Effector CD8-positive, alpha-beta T cell (primary cell): ENCODE data around the gene FXYD2.

ENCODE experiments used
- DNase-seq: peaks from one replicate; lab custom pipeline; 2025; lab: John Stamatoyannopoulos, UW

FXYD2 gene

DNA sequence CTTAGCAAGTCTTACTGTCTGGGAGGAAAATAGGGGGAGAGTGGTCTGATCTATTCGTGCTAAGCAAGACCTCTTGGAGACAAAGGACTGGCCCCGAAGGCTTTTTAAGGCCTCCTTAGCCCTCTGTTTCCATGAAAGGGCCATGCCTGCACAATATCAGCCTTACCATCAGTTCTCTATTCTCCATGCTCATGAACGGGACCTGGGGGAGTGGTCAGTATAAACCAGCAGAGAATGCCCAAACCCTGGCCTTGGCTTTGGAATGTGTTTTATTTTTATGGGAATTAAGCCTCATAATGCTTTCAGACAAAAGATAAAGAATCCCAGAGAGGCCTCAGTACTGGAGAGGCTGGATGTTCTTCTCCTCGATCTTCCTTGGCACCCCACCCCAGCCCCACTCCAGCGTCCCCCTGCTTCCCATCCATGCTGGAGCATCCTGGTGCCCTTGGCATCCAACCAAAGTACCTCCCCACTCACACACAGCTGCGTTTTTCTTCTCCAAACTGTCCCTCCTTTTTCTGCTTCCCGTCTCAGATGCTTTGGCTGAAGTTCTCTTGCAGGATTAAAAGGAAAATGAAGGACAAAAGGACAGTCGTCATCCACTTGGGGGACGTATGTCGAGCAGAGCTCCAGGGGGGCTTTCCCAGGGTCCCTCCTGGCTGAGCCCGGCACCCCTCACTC lies 33.3 kb upstream of the FXYD2 start:
- DNase-seq: no peak

DNA sequence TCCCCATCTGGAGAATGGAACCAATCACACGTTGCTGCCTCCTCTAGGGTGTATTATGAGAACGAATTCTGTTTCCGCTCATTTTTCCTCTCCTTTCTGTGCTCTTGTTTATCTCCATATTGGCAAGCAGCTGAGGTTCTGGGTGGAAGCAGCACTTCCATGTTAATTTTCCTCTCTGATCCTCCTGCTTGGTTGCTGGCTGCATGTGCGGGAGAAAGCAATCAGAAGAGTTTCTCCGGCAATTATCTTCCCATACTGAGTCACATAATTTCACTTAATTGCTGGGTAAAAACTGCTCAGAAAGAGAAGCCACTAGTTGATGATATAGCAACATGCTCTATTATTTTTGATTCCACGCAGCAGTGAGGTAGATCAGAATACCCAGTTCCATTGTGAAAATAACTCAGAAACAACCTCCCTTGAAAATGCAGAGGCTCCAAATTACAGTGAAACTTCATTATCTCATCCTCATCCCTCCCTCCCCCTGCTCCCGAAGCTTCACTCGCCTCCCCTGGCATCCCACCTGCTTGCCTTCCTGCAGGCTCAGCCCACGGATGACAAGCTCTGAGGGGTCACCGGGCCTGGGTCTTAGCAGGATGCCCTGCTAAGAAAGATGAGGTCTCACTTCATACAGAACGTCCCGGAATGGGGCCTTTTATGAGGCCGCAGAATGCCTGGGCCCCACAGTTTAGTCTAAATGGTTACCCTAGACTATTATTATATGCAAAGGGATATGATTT lies 31.5 kb upstream of the FXYD2 start:
- DNase-seq: no peak

DNA sequence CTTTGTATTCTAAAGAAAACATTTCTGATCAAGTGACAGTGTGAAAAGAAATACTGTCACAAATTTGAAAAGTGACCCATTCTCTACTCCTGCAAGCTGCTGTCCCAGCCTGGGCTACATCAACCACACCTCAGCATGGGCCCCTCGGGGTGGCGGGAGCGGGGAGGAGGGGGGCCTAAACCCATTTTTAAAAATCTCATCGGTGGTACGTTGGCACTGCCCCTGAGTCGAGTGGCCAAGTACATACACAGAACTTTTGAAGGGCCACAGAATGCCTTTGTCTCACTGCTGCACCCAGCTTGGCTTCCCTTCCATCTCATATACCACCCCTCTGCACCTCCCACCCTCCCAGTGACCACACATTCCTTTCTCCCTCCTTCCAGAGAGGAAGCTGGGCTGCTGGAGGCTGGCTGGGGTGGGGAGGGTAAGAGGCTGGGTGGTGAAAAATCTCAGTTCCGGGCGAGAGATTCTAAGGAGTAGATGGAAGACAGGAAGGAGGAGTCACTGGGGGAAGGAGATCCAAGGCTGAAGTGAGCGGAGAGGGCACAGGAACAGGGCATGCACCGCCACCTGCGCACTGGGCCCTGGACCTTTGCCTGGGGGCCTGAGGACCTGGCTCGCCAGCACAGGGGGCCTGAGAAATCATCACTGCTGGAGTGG lies 30.8 kb upstream of the FXYD2 start:
- no peak for DNase-seq

DNA sequence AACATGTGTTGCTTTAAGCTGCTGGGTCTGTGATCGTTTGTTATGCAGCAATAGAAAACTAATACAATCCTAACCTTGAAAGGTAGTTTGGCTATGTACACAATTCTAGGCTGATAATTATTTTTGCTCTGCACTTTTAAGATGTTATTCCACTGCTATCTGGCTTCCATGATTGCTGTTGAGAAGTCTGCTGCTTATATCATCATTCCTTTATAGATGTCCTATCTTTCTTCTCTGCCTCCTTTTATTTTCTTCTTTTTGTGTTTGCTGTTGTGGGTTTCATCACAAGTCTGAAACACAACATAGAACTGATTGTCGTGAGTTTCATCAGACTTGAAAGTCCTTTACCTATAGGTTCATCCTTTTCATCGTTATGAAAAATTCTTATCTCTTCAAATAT lies 27.8 kb upstream of the FXYD2 start:
- no peak for DNase-seq

DNA sequence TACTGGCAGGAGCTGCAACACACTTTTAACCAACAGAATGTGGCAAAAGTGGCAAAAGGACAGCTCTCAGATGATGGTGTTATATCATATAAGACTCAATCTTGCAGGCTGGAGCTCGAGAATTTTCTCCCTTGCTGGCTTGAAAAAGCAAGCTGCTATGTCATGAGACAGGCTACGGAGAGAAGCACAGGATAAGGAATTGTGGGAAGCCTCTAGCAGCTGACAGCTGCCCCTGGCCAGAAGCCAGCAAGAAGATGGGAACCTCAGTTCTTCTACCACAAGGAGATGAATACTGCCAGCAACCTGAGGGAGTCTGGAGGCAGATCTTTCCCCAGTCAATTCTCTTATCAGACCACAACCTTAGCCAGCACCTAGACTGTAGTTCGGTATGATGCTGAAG lies 27.3 kb upstream of the FXYD2 start:
- no peak for DNase-seq

DNA sequence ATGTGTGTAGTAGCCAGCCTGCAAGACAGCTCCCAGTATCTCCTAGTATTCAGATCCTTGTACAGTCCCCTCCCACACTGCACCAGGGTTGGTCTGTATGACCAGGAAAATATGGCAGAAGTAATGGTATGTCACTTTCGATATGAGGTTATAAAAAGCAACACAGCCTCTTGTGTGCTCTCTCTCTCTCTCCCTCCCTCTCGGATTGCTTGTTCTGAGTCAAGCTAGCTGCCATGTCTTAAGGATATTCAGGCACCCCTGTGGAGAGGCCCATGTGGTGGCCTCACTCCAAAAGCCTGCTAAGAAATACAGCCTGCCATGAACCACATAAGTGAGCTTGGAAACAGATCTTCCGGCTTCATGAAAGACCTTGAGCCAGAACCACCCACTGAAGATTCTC lies 26.6 kb upstream of the FXYD2 start:
- DNase-seq: no peak

DNA sequence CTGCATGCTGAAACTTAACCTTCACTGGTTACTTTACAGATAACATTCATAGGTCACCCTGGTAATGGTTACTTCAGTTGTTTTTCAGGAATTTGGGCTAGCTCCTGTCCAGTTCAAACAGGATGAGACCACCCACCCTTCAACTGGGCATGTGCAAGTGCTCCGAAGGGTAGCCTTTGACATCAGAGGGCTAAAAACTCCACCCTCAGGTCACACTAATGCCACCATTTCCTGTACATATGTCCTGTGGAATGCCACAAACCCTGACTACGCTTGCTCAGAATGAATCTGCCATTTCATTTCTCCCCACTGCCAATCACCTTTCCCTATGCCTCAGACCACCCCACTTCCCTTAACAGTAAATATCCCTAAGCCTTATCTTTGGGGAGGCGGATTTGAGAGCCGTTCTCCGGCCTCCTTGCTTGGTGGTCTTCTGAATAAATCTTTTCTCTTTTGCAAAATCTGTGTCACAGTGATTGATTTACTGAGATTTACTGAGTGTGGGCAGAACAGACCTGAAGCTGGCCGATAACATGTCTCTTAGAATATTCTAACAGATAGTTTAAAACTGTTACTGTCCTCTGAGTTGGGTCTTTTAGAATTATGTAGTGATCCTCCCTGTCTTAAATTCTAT lies 25.4 kb upstream of the FXYD2 start:
- no peak for DNase-seq

DNA sequence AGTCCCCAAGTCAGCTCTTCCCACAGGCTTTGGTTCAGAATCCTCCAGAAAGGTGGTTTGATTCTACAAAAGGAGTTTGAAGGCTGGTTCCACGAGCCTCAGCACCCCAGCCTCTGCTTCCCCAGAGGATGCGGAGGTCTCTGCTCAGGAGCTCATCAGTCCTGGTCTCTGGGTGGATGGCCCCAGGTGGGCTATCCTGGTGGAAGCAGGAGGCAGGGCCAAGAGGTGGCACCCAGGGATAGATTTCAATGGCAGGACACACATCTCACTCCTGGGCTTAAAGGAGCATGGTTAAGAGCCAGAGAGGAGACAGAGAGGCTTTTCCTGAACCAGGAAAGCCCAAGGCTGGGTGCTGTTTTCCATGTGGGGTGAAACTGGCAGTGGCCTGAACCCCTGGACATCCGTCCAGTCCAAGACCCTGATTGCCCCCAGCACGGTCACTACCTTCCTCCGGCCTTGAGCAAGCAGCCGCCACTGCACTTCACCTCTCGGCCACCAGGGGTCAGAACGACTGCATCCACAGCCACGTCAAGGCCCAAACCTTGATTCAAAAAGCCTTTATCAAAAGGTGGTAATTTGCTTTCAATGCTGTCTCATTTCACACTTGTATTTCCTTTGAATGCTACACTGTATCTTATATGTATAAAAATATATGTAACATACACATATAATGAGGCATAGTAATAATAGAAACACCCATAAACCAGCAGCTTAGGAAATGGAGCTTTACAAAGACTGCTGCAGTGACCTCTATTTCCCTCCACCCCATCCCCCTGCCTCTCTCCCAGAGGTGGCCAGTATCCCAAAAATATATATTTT lies 19.3 kb upstream of the FXYD2 start:
- DNase-seq: peak; percentile 68

DNA sequence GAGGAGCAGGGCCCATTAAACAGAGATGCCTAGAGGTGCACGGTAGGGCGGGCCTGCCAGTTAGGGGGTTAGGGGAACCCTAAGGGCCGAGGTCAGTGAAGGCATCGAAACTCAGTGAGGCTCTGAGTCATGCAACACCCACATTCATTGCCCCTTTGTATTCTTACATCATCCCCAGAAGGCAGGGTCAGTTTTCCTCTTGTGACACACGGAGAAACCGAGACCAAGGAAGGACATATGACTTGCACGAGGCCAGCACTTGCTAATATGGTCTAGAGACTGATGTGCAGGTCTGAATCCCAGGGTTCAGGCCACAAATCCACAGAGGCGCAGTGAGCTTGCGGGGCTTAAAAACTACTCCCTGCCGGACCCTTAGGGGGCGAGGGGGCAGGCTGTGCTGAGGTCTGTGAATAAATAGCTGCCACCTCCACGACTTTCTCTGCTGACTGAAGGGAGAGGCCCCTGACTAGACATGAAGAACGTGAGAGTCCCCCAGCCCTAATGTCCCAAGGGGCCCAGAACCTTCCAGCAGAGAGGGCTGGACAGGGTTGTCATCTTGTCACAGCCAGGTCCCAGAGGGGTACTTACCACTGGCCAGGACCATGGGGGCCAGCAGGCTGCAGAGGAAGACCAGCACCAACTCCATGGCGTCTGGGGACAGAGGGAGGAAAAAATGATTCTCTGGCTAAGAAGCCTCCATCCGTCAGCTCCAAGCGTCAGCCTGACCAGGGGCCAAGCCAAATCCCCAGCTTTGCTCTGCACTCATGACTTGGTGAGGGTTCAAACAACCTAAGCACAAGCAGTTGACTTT lies 17.8 kb upstream of the FXYD2 start:
- DNase-seq: no peak

DNA sequence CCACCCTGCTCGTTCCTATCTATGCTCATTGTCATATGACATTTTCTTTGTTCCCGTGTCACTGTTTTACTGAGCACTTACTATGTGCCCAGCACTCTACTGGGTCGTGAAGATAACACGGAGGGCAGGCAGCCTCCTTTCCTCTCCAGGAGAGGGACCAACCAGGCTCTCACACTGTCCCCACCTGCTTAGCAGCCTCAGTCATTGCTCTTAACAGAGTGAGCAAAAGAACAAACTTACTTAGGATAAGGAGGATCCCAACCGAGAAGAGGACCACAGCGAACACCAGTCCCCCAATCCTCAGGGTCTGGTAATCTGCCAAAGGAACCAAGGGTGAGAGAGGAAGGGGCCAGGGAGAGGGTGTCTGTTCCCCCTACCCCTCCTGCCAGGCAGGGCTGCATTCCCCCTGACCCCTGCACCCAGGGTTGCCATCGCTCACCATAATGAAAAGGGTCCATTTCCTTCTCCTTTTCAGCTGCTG lies 17.0 kb upstream of the FXYD2 start:
- DNase-seq: no peak

DNA sequence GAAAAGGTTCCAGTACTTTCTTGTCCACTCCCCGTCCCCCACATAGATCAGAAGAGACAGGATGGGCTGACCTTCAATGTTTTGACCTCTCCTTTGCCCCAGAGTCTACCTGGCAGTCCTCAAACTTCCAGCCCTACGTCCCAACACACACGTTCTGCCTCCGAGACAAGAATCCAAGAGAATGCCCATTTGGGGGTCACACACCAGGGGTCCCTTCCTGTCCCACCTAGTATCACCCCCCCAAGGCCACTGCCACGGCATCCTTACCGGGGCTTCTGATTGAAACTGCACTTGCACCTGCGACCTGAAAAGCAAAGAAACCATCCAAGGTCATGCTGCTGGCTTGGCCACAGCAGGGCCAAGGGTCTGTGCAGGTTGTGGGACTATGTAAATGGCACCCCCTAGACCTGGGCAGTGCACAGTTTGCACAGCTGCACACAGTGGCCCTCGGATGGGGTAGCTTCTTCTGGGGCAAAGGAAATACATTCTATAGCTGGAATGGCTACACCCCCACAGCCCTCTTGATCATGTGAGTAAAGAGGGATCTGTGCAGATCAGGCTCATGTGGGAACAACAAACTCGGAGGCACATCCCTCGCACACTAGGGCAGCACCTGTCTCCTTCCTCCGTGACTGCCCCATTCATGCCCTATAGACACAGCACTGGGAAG lies 16.5 kb upstream of the FXYD2 start:
- no peak for DNase-seq

DNA sequence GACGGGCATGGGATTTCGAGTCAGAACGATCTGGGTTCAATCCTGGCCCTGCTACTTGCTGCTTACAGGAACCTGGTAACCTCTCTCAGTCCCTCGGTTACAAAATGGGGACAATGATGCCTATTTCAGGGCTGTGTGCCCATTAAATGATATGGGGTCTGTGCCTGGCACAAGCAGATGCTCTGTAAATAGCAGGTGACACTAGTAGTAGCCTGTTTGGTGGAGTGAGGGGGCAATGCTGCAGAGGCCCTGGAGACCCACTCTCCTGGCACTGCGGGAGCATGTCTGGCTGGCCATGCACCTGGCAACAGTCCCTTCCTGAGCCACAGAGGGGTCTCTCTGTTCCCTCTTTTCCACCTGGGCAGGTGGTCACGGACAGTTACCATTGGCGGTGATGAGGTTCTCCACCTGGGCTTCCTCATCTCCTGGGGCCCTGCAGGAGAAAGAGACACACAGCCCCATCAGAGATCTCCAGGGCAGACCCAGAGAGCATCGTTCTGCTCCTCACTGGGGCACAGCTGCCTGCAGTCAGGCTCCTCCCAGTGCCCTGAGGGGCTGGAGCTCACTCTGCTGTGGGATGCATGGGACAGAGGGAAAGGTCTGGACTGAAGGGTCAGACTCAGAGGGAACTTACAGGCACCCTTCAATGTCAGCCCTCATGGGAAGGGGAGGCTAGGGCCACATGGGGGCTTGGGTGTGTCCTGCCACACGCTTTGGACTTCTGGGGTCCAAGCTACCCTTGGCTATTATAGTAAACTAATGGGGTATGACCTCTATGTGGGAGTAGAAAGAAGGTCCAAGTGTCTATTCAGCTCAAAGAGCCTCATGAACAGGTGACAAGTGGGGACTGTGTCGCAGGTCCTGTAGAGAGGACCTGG lies 15.6 kb upstream of the FXYD2 start:
- DNase-seq: no peak

DNA sequence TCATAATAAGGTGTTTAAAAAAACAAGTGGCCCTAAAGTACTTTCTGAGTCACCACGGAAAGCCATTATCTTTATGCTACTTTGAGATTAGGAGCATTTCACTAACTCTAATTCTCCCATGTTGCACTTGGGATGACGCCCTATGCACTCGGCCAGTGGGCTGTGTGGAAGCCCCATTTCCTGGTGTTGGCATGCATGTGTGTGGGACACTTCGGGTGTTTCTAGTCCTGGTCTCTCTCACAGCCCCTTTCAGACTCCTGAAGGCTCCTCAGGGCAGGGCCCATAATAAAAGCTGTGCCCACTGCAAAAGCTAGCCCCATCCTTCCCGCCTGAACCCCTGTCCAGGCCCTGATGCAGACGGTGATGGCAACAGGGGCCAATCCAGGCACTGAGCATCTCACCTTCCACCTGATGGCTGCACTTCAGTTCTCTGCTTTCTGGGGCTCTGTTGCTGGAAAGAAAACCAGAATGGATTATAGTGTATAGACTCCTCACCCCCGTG lies 14.9 kb upstream of the FXYD2 start:
- no peak for DNase-seq

DNA sequence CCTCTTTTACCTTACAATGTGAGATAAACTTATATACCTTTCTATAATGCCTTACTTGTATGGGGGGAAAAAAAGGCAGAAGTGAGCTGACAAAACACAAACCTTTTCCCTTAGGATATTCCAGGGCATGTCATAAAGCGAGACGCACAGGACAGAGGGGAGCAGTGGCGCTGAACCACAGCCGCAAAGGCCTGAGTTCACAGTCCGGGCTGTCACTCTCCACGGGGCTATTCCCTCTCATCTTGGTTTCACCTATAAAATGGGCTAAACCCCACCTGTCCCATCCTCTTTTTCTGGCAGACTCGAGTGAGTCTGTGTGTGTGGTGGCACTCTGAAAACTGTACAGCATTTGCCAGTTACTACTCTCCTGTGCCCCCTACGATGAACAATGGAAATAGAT lies 14.4 kb upstream of the FXYD2 start:
- no peak for DNase-seq

DNA sequence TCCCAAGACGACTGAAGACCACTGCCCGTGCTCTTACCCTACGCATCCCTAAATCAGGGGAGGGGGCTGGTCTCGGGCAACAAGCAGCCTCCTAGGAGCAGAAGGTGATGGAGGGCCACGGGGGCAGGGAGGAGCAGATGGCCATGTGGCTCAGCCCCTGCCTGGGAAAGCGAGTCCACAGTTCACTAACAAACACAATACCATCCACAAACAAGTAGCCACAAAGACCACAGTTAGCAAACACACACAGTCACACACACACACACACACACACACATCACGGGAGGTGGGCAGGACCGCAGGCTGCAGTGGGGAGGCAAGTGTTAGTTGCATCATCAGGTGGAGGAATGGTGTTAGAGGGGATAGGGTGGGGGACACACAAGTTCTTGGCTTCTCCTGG lies 13.2 kb upstream of the FXYD2 start:
- DNase-seq: no peak

DNA sequence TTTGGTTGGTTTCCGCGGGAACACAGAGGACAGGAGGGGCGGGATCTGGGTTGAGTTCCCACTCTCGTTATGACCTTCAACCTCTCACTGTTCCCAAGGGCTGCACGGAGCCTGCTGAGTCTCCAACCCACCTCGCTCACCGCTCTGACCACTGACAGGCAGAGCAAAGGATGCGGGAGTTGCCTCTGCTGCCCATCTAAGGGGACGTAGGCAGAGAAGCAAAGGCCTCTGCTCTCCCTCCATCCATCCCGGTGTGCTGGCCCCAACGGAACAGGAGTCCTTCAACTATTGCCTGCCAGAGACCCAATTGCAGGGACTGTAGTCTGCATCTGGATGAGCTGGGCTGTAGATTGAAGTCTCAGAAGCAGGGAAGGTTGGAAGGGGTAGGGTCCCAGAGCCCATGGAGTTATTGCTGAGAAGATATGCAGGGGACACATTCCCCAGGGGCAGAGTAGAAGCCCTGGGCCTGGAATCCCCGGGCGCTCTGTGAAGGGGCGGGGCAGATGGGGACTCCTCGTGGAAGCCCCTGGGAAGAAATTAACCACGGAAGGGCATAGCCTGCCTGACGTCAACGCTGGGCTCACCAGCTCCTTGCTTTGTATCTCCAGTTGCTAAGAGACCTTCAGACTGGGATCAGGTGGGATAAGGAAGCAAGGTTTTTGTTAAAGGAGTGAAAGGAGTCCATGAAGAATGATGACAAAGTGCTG lies 12.7 kb upstream of the FXYD2 start:
- no peak for DNase-seq

DNA sequence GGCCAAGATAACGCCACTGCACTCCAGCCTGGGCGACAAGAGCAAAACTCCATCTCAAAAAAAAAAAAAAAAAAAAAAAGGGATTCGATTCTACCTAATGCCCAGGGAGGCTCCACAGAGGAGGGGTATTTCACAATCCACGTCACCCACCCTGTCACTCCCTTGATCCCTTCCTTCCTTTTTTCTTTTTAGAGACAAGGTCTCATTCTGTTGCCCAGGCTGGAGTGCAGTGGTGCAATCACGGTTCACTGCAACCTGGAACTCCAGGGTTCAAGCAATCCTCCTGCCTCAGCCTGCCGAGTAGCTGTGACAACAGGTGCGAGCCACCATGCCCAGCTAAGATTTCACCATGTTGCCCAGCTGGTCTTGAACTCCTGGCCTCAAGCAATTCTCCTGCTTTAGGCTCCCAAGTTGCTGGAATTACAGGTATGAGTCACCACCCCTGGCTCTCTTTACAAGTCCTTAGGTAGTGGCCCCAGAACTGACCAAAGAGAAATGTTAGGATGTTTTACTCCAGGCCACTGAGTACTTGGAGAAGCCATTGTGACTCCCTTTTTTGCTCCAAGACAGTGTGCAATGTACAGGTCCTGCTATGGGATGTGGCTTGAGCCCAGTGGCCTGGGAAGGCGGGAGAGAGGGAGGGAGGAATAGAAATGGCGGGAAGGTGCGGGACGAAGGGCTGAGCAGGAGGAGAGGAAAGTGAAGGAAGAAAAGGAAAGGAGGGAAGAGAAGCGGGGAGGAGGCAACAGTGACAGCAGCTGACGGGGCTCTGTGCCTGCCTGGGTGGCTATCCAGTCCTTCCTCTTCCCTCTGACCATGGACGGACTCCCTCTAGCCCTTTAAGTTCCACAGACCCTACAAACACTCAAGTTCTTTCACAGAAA lies 11.8 kb upstream of the FXYD2 start:
- no peak for DNase-seq
